ENCODE data around the gene ADGRL3.

The ADGRL3 gene

DNA sequence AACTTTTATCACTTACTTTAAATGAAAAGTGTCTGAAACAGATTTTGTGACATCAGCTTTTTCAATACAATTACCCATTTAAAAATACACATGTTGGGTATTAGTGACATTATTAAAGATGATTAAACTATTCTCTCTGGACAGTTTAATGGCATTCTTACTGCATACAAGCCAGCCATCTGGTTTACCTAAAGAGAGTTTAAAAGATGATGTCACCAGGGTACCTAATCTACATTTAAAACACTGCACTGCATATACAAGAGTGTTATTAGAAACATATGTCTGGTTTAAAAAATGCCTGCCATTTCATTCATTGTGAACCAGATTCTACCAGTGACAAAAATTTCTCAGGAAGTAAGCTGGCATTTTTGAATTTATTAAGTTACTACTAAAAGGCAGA, 919.1 kb downstream of the ADGRL3 start:
- Histone ChIP-seq H3K4me3 (ENCODE audit: low read depth, low read length) (no peak overlapping the region), H3K9me3 (ENCODE audit: control insufficient read depth, insufficient read depth, low read depth, low read length) (no peaks in the 10 kb centered on the region), H3K27ac (ENCODE audit: extremely low read depth, low read depth, low read length) (no peak overlapping the region), H3K4me1 (ENCODE audit: control insufficient read depth, insufficient read depth, low read length) (no peaks in the 10 kb centered on the region), H3K36me3 (ENCODE audit: control insufficient read depth in 2 of 2, insufficient read depth in 1 of 2, low read length in 2 of 2) (no peaks in the 10 kb centered on the region)
- ChIA-PET CTCF (interaction anchor here (0.7 kb wide), 1 partner anchor 44 kb away, joined by 3 read pairs; no protein-coding TSS in a partner anchor), POLR2A (no interaction called here)
- TF ChIP-seq ZFP69B (tag by site-specific recombination; IDR thresholded peaks at IDR 0.05), result no peak
- TF ChIP-seq TCF7L2 (IDR thresholded peaks at IDR 0.05; ENCODE audit: borderline replicate concordance, low read depth, low read length), result no peak
- TF ChIP-seq ZNF558 (tag by site-specific recombination; IDR thresholded peaks at IDR 0.05), result no peak
- TF ChIP-seq, protein P1, sequence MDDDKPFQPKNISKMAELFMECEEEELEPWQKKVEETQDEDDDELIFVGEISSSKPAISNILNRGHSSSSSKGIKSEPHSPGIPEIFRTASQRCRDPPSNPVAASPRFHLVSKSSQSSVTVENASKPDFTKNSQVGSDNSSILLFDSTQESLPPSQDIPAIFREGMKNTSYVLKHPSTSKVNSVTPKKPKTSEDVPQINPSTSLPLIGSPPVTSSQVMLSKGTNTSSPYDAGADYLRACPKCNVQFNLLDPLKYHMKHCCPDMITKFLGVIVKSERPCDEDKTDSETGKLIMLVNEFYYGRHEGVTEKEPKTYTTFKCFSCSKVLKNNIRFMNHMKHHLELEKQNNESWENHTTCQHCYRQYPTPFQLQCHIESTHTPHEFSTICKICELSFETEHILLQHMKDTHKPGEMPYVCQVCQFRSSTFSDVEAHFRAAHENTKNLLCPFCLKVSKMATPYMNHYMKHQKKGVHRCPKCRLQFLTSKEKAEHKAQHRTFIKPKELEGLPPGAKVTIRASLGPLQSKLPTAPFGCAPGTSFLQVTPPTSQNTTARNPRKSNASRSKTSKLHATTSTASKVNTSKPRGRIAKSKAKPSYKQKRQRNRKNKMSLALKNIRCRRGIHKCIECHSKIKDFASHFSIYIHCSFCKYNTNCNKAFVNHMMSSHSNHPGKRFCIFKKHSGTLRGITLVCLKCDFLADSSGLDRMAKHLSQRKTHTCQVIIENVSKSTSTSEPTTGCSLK (tag by site-specific recombination; IDR thresholded peaks at IDR 0.05), result no peak
- no peak for TF ChIP-seq ZSCAN23 (tag by site-specific recombination; IDR thresholded peaks at IDR 0.05)

GRCh38 chr4:62126064-62126732, 926.1 kb downstream of the ADGRL3 start:
- Histone ChIP-seq H3K9me3 (ENCODE audit: control insufficient read depth, insufficient read depth, low read depth, low read length) (no peaks in the 10 kb centered on the region), H3K4me1 (ENCODE audit: control insufficient read depth, insufficient read depth, low read length) (no peaks in the 10 kb centered on the region), H3K36me3 (ENCODE audit: control insufficient read depth in 2 of 2, insufficient read depth in 1 of 2, low read length in 2 of 2) (no peaks in the 10 kb centered on the region), H3K4me3 (ENCODE audit: low read depth, low read length) (no peak overlapping the region), H3K27ac (ENCODE audit: extremely low read depth, low read depth, low read length) (no peak overlapping the region)
- no peak for TF ChIP-seq ZFHX2 (tag by site-specific recombination; conservative IDR thresholded peaks at IDR 0.05)
- TF ChIP-seq ZNF621 (tag by site-specific recombination; IDR thresholded peaks at IDR 0.05), result no peak
- TF ChIP-seq KLF9 (tag by site-specific recombination; IDR thresholded peaks at IDR 0.05; ENCODE audit: low read depth), result no peak
- TF ChIP-seq ZNF571 (tag by site-specific recombination; IDR thresholded peaks at IDR 0.05), result no peak
- TF ChIP-seq ZNF610 (tag by site-specific recombination; IDR thresholded peaks at IDR 0.05; ENCODE audit: borderline replicate concordance), result no peak
- TF ChIP-seq PRDM6 (tag by site-specific recombination; IDR thresholded peaks at IDR 0.05), result no peak
- TF ChIP-seq PATZ1 (tag by site-specific recombination; IDR thresholded peaks at IDR 0.05), result no peak
- no peak for TF ChIP-seq ZNF549 (tag by site-specific recombination; IDR thresholded peaks at IDR 0.05)
- no peak for TF ChIP-seq KLF10 (tag by site-specific recombination; IDR thresholded peaks at IDR 0.05)
- TF ChIP-seq, protein P2, sequence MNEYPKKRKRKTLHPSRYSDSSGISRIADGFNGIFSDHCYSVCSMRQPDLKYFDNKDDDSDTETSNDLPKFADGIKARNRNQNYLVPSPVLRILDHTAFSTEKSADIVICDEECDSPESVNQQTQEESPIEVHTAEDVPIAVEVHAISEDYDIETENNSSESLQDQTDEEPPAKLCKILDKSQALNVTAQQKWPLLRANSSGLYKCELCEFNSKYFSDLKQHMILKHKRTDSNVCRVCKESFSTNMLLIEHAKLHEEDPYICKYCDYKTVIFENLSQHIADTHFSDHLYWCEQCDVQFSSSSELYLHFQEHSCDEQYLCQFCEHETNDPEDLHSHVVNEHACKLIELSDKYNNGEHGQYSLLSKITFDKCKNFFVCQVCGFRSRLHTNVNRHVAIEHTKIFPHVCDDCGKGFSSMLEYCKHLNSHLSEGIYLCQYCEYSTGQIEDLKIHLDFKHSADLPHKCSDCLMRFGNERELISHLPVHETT (tag by site-specific recombination; IDR thresholded peaks at IDR 0.05), result no peak
- TF ChIP-seq ZBTB44 (tag by site-specific recombination; IDR thresholded peaks at IDR 0.05), result no peak
- no peak for TF ChIP-seq ZNF37A (tag by site-specific recombination; IDR thresholded peaks at IDR 0.05)
- TF ChIP-seq ZBTB7A (tag by site-specific recombination; IDR thresholded peaks at IDR 0.05; ENCODE audit: low read depth), result no peak
- CTCF ChIA-PET, result interaction anchor here (0.7 kb wide), 1 partner anchor 74 kb away, joined by 4 read pairs; no protein-coding TSS in a partner anchor
- POLR2A ChIA-PET, result no interaction called here

Data from HEK293 (cell line).